ENCODE data around the gene OR52E6. TPM values are rescaled to one million over a fixed set of nuclear protein-coding genes. Genes with fewer than 3 reads are reported as not detected.

Gene OR52E6
- total RNA-seq = not detected in 2 replicates

DNA sequence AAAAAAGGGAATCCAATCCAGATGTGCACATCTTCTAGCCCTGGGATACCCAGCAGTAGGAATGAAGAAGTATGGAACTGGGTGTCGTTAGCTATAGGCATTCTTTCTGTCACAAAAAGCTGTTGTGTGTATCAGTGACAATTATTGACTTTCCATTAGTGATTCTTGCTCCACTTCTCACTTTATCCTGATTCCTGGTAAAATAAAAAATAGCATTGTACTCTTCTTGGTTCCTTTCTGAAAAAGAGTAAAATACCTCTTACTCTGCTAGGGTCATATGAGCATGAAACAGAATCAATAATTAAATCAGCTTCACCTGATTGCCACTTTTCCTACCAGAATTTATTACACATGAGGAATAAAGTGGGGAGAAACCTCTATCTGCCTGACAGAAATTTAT, at the start of gene OR52E6:
OR52E6 (minus strand) TSS at position 101 of the 400 bp plus-strand sequence; CDS start at position 101, 0 bp downstream.

DNA sequence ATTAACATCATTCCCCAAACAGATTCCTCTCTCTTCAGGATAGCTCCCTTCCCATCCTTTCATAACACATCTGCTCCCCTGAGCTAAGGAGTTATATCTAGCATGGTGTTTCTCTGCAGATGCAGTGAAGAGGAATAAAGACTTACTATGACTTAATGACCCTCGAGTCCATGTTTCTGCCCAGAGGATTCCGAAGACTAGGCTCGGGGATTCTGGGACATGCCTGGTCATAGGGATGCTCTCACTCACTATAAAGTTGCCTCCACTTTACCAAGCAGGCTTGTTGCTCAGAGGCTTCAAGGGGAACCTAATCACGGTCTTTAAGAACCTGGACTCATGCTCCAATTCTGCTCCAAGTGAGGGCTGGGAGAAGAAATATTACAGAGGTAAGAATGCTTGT, 38.6 kb upstream of the OR52E6 start, which contains the start of gene OR52E4:
OR52E4 (plus strand) TSS at position 301 of the 400 bp plus-strand sequence. CDS start 3,664 bp downstream, outside the sequence.

DNA sequence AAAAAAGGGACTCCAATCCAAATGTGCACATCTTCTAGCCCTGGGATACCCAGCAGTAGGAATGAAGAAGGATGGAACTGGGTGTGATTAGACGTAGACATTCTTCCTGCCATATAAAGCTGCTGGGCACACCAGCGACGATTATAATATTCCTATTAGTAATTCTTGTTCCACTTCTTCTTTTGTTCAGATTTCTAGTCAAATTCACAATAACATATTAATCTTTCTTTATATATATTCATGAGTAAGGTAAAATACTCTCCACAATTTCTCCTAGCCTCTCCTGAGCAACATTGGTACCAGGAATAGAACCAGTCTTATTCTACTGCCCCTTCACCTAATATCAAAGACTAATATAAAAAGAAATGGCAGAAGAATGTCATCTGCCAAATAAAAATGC, 15.9 kb upstream of the OR52E6 start, which contains the start of gene OR52E8:
OR52E8 (minus strand) TSS at position 101 of the 400 bp plus-strand sequence; CDS start at position 101, 0 bp downstream.

DNA sequence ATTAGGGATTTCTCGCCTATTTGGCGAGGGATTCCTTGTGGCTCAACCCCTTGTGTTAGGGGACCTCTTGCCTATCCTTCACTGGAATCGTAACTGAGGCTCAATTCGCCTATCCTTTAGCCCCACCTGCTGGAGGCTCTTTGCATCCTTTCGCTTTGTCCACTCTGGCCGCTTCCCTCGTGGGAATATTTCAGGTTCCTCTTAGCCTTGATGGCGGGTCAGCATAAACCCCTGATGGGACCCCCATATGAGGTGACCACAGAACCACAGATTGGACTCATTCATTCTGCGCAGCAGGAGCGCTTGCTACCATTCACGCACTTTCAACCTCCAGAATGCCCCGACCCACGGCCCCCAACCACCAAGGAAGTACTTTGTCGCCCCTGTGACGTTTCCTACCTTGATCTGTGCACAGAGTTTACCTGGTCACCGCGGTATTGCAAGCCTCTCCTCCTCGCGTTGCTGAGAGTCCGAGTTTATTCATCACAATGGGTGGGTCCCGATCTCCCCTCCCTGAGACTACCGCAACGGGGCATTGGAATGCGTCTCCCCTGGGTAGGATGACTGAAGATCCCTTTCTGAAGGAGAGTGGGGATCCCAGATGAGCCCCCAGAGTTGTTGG, 33.1 kb downstream of the OR52E6 start, which contains the start of gene OR52N2:
OR52N2 (plus strand) TSS at position 425 of the 622 bp plus-strand sequence. CDS start 11,412 bp downstream, outside the sequence.

DNA sequence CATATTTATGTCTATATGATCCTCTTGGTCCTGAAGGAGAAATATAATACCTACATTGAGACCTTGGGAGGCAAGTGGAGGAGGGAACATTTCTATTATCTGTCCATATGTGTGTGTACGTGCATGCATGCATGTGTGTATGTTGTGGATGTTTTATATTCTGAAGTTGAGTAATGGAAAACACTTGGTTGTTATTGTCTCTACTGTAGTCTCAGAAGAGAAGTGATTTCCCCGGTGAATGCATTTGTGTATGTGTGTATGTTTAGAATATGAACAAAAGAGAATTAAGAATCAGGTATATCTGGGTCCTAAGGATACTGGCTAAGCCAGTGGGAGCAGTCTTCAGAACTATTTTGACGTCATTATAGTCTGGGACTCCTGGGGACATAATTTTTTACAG, 50.5 kb downstream of the OR52E6 start, which contains the start of gene OR52N1:
OR52N1 (minus strand) TSS at position 101 of the 400 bp plus-strand sequence. CDS start 2,449 bp downstream, outside the sequence.

Other genes with a start within 250 kb of the OR52E6 start
- gene TRIM6, start 245.3 kb downstream of the OR52E6 start, total RNA-seq = 2.0 and 2.6 TPM in 2 replicates
- gene TRIM34, start 216.9 kb downstream of the OR52E6 start, total RNA-seq = 4.7 and 5.9 TPM in 2 replicates
- gene TRIM5, start 156.8 kb downstream of the OR52E6 start, total RNA-seq = 26.1 and 31.9 TPM in 2 replicates
- 49.7 and 86.0 TPM in 2 replicates for gene TRIM22, start 152.1 kb downstream of the OR52E6 start, total RNA-seq
- gene OR56B1, start 105.4 kb downstream of the OR52E6 start, total RNA-seq = not detected in 2 replicates
- not detected in 2 replicates for gene OR52N4, start 87.7 kb downstream of the OR52E6 start, total RNA-seq
- gene OR52N5, start 58.5 kb downstream of the OR52E6 start, total RNA-seq = not detected in 2 replicates
- gene OR52N1, start 50.6 kb downstream of the OR52E6 start, total RNA-seq = not detected in 2 replicates
- not detected in 2 replicates for gene OR52N2, start 33.0 kb downstream of the OR52E6 start, total RNA-seq
- gene OR52E8, start 15.8 kb upstream of the OR52E6 start, total RNA-seq = not detected in 2 replicates
- not detected in 2 replicates for gene OR52E4, start 38.7 kb upstream of the OR52E6 start, total RNA-seq
- not detected in 2 replicates for gene OR52E5, start 51.3 kb upstream of the OR52E6 start, total RNA-seq
- not detected in 2 replicates for gene OR56A3, start 100.4 kb upstream of the OR52E6 start, total RNA-seq
- not detected in 2 replicates for gene OR56A5, start 126.6 kb upstream of the OR52E6 start, total RNA-seq
- gene OR52L1, start 145.1 kb upstream of the OR52E6 start, total RNA-seq = not detected in 2 replicates
- gene OR56A4, start 165.0 kb upstream of the OR52E6 start, total RNA-seq = not detected in 2 replicates
- not detected in 2 replicates for gene OR56A1, start 188.9 kb upstream of the OR52E6 start, total RNA-seq

Measured in subcutaneous preadipocyte (primary cell).